NCI-H2227 (cell line): ENCODE measurements around the gene ZFAND3.

ENCODE experiments used
- DNase-seq: peaks from one replicate; lab custom pipeline; 2025; ENCODE audit not compliant: unreplicated experiment; lab: John Stamatoyannopoulos, UW

ZFAND3 gene

GRCh38 chr6:38144365-38144945 is 324.9 kb downstream of the ZFAND3 start:
- DNase-seq = no peak

- no peak for DNase-seq
Observed at GRCh38 chr6:38146021-38146733, 326.6 kb downstream of the ZFAND3 start.

- DNase-seq = no peak
Observed at GRCh38 chr6:38146734-38147027, 327.2 kb downstream of the ZFAND3 start.

- no peak for DNase-seq
Observed at GRCh38 chr6:38148606-38149005, 329.1 kb downstream of the ZFAND3 start.

- DNase-seq = no peak
Observed at GRCh38 chr6:38149531-38149930, 330.0 kb downstream of the ZFAND3 start.

- no peak for DNase-seq
Observed at GRCh38 chr6:38150021-38150420, 330.5 kb downstream of the ZFAND3 start.

GRCh38 chr6:38150681-38151296 is 331.3 kb downstream of the ZFAND3 start:
- no peak for DNase-seq

- no peak for DNase-seq
Observed at GRCh38 chr6:38151580-38152500, 332.3 kb downstream of the ZFAND3 start.

- no peak for DNase-seq
Observed at GRCh38 chr6:38152620-38153019, 333.1 kb downstream of the ZFAND3 start.

GRCh38 chr6:38153076-38153797 is 333.7 kb downstream of the ZFAND3 start:
- DNase-seq = no peak

- no peak for DNase-seq
Observed at GRCh38 chr6:38153798-38154345, 334.3 kb downstream of the ZFAND3 start.

GRCh38 chr6:38154731-38155130 is 335.2 kb downstream of the ZFAND3 start:
- DNase-seq = no peak

- no peak for DNase-seq
Observed at GRCh38 chr6:38155144-38155543, 335.6 kb downstream of the ZFAND3 start.

GRCh38 chr6:38155621-38156204 is 336.2 kb downstream of the ZFAND3 start:
- DNase-seq = no peak

GRCh38 chr6:38156818-38157565 is 337.5 kb downstream of the ZFAND3 start:
- DNase-seq = no peak

- no peak for DNase-seq
Observed at GRCh38 chr6:38157905-38158304, 338.4 kb downstream of the ZFAND3 start.

GRCh38 chr6:38158762-38159350 is 339.3 kb downstream of the ZFAND3 start:
- DNase-seq = no peak

- no peak for DNase-seq
Observed at GRCh38 chr6:38159596-38159995, 340.1 kb downstream of the ZFAND3 start.

- DNase-seq = no peak
Observed at GRCh38 chr6:38160831-38161230, 341.3 kb downstream of the ZFAND3 start.
